Endothelial cell of umbilical vein (primary cell): ENCODE measurements around the gene QPCT.

Source experiments
- EZH2 ChIP-seq: IDR thresholded peaks from 2 replicates; pipeline ENCODE4 v1.6.1; 2012; ENCODE audit warnings: borderline replicate concordance, low read depth, mild to moderate bottlenecking, moderate library complexity, low read length, inconsistent platforms; ENCODE audit not compliant: severe bottlenecking
- JUN ChIP-seq: IDR thresholded peaks from 2 replicates; pipeline ENCODE4 v1.6.1; 2011; ENCODE audit warnings: borderline replicate concordance, low read depth; ENCODE audit not compliant: insufficient read length, insufficient read depth
- POLR2A ChIP-seq: IDR thresholded peaks from 2 replicates; pipeline ENCODE4 v1.6.1; 2012; ENCODE audit warnings: low read depth, mild to moderate bottlenecking, control low read depth, low read length
- TF ChIP-seq, protein P1 (sequence below), 2 donors: IDR thresholded peaks; 1 replicate in 1 of 2; 2 replicates in 1 of 2; pipeline ENCODE4 v1.5.1; 2011; ENCODE audit warnings: low read length in 2 of 2, mild to moderate bottlenecking in 2 of 2, moderate library complexity in 2 of 2, control low read depth in 1 of 2, inconsistent platforms in 1 of 2, low read depth in 1 of 2; ENCODE audit not compliant: insufficient read depth in 1 of 2; ENCODE audit errors: extremely low read depth in 1 of 2

DNA sequence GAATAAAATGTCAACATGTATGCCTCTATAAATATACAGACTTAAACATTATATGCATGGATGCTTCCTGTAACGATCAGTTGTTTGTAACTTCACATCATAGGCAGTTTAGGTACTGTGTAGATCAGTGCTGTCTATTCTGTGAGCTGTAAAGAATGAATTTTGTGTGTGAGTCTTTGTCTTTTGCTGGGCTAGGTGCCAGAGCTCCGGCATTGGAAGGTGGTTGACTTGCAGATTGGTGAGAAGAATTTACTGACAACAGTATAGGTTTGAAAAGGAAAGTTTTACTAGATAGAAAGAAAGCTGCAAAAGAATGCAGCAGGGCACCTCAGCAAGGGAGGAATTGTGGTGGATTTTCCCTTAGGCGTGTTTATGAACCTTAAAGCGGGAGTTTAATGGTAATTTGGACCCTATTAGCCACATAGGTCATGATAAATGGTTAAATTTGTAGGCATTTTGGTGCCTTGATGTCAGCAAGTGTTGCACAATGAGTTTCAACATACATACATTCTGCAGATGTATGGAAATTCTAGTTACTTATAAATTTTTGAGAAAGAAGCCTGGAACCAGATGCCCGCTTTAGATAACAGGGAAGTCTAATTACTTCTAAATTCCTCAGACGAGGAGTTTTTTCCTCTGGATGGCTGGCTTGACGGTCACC is 6.7 kb upstream of the QPCT start:
- TF ChIP-seq EZH2, result no peak
- TF ChIP-seq, protein P1, sequence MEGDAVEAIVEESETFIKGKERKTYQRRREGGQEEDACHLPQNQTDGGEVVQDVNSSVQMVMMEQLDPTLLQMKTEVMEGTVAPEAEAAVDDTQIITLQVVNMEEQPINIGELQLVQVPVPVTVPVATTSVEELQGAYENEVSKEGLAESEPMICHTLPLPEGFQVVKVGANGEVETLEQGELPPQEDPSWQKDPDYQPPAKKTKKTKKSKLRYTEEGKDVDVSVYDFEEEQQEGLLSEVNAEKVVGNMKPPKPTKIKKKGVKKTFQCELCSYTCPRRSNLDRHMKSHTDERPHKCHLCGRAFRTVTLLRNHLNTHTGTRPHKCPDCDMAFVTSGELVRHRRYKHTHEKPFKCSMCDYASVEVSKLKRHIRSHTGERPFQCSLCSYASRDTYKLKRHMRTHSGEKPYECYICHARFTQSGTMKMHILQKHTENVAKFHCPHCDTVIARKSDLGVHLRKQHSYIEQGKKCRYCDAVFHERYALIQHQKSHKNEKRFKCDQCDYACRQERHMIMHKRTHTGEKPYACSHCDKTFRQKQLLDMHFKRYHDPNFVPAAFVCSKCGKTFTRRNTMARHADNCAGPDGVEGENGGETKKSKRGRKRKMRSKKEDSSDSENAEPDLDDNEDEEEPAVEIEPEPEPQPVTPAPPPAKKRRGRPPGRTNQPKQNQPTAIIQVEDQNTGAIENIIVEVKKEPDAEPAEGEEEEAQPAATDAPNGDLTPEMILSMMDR (IDR thresholded peaks at IDR 0.05; ENCODE audit: extremely low read depth in 1 of 2, insufficient read depth in 1 of 2, low read depth in 1 of 2, low read length in 2 of 2), result no peak
- no peak for TF ChIP-seq JUN
- TF ChIP-seq POLR2A, result no peak
